Activated CD8-positive, alpha-beta memory T cell treated with anti-CD3 and anti-CD28 coated beads for 4 hours (primary cell): Measurements from ENCODE around the gene TRIM7.
"Not testable (repeated sequence)": the region's sequence is repeated elsewhere in the genome, so short reads cannot be mapped to it uniquely, and the experiment has no call there.

Experiments
- DNase-seq, 2 donors: peaks; one replicate each; pipeline ENCODE4 v3.0.0-alpha.2; 2020; ENCODE audit warnings: low read depth in 2 of 2

The TRIM7 gene

GRCh38 chr5:181151146-181151545 lies 53.9 kb downstream of the TRIM7 start:
- DNase-seq = no peak

GRCh38 chr5:181149806-181150733 lies 54.9 kb downstream of the TRIM7 start:
- DNase-seq = no peak

GRCh38 chr5:181149355-181149754 lies 55.6 kb downstream of the TRIM7 start:
- no peak for DNase-seq

GRCh38 chr5:181146927-181147636 lies 57.9 kb downstream of the TRIM7 start, which contains the start of gene OR2V2:
TSS of gene OR2V2 (plus strand) at chr5:181147586. CDS start at chr5:181154943, 7,357 bp downstream.
- DNase-seq = not testable (repeated sequence)

- DNase-seq = no peak
These were observed 59.9 kb downstream of the TRIM7 start for GRCh38 chr5:181145133-181145532.
